ENCODE results near the gene VEZF1. TPM values are rescaled to one million over a fixed set of nuclear protein-coding genes. Genes with fewer than 3 reads are reported as not detected.

VEZF1 gene
- total RNA-seq, 4 donors from 2014 or later: 44.0 to 65.1 (median 50.1) TPM

DNA sequence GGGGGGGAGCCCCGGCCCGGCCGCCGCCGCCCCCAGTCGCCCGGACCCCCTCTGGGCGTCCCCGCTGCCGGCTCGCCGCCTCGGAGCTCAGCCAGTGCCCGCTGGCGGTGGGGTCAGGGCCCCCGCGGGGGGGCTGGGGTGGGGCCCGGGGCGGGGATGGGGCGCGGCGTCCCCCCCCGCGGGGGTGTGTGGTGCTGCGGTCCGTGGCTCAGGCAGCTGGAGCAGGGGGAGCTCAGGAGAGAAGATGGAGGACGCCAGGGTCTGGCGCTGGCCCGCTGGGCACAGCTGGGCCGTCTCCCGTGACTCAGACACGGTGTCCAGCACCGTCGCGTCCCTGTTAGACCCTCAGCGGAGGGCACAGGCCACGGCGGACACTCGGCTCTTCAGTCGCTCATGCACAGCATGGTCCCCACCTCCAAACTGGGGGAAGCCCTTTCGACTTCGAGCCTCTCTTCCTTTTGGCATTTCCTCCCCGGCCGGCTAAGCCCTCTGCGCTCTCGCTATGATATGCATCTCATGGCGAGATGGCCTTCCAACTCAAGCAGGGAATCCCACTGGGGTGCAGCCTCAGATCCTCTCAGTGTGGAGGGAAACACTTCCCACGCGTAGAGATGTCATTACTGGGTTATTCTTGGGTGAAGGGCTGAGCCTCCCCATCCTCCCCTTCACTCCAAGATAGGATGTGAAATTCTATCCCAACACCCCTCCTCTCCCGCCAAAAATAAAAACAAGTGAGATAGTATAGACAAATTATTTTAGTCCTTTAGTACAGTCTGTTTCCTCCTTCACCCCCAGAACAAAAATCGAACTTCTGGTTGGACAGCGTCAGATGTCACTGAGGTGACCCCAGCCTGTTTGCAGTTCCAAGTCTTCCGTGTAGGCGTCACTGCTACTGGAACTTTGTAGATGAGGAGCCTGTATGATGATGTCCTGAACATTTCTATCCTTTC lies 522 bp upstream of the VEZF1 start:
- in situ Hi-C loops (cut with MboI; ENCODE audit: low pct_ligation_motif_present in 1 of 4, low pct_unique_long_range_greater_than_20kb in 1 of 4, low sequenced_read_pairs in 3 of 4) (loop anchor here in 1 of 4 donors (25.0 kb wide), 1 partner anchor 99 kb away; the partner anchor contains the start of gene DYNLL2), intact Hi-C loops (cut with DNase I; ENCODE audit: low total_unique reads) (loop anchor here (5.0 kb wide), 1 partner anchor 46 kb away; no protein-coding TSS in a partner anchor)
- no peaks in the 10 kb centered on the region for H3K27me3 ChIP-seq
- peak; percentile 77 for DNase-seq
- H3K4me1 ChIP-seq: peaks cover 16 to 57% (median 31%) of the 10 kb centered on the region in 4 donors
- H3K4me3 ChIP-seq: peak overlapping the region; percentile 67 to 81 (median 78)
- peak overlapping the region; percentile 93 to 97 (median 96) for H3K27ac ChIP-seq
- no peaks in the 10 kb centered on the region for H3K9me3 ChIP-seq
- no peaks in the 10 kb centered on the region for H3K36me3 ChIP-seq
- 7% methylated on average over 26 of the region's 54 CpGs; no CpG with 5 or more reads in 1 of the 2 donors for WGBS, 2 donors (ENCODE audit: low coverage in 1 of 2)
- TF ChIP-seq POLR2AphosphoS5 (IDR thresholded peaks at IDR 0.05): peak; percentile 51 to 80 (median 63)
- TF ChIP-seq EP300 (IDR thresholded peaks at IDR 0.05; ENCODE audit: low read depth): no peak
- TF ChIP-seq POLR2A (IDR thresholded peaks at IDR 0.05): peak; percentile 71
- TF ChIP-seq, protein P1, sequence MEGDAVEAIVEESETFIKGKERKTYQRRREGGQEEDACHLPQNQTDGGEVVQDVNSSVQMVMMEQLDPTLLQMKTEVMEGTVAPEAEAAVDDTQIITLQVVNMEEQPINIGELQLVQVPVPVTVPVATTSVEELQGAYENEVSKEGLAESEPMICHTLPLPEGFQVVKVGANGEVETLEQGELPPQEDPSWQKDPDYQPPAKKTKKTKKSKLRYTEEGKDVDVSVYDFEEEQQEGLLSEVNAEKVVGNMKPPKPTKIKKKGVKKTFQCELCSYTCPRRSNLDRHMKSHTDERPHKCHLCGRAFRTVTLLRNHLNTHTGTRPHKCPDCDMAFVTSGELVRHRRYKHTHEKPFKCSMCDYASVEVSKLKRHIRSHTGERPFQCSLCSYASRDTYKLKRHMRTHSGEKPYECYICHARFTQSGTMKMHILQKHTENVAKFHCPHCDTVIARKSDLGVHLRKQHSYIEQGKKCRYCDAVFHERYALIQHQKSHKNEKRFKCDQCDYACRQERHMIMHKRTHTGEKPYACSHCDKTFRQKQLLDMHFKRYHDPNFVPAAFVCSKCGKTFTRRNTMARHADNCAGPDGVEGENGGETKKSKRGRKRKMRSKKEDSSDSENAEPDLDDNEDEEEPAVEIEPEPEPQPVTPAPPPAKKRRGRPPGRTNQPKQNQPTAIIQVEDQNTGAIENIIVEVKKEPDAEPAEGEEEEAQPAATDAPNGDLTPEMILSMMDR (IDR thresholded peaks at IDR 0.05): peak in 1 of 5 experiments; percentile 29

DNA sequence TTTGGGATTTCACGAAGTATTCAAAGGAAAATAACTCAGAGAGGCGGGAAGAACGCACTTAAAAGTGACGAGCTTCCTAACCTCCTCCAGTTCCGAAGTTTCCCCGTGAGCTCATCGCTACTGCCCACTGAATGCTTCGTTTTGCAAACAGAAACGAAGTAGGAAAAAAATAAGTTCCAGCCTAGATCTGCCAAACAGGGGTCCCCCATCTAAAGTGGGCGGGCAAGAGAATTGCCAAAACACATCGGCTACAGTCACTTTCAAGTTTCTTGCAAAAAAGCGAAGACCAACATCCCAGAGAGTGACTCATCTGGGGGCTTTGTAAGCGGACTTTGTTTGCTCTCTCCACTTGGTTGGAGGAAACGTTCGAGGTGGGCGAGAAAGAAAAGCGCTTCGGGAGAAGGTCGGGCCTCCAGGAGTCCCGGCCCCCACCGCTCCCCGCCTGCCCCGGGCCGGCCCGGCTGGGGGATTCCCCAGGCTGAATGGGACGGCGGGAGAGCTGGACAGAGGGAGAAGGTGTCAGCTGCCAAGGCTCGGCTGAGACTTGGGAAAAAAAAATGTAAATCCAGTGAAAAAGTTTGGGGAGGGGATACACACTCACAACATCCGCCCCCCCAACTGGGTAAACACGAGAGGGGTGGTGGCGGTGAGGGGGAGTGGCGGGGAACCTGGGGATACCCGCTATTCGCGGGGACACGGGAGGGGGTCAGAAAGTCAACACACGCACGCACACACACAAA lies 1.0 kb downstream of the VEZF1 start:
- in situ Hi-C loops (cut with MboI; ENCODE audit: low pct_ligation_motif_present in 1 of 4, low pct_unique_long_range_greater_than_20kb in 1 of 4, low sequenced_read_pairs in 3 of 4) (loop anchor here in 1 of 4 donors (25.0 kb wide), 1 partner anchor 100 kb away; the partner anchor contains the start of gene DYNLL2), intact Hi-C loops (cut with DNase I; ENCODE audit: low total_unique reads) (loop anchor here (5.0 kb wide), 1 partner anchor 45 kb away; no protein-coding TSS in a partner anchor)
- H3K27ac ChIP-seq: peak overlapping the region; percentile 93 to 97 (median 96)
- peaks cover 0 to 5% (median 0%) of the 10 kb centered on the region in 4 donors for H3K36me3 ChIP-seq
- no peaks in the 10 kb centered on the region for H3K9me3 ChIP-seq
- peaks cover 28 to 64% (median 35%) of the 10 kb centered on the region in 4 donors for H3K4me1 ChIP-seq
- TF ChIP-seq POLR2AphosphoS5 (IDR thresholded peaks at IDR 0.05): peak; percentile 43 to 49 (median 48)
- TF ChIP-seq, protein P1 (IDR thresholded peaks at IDR 0.05): no peak
- no peak for TF ChIP-seq EP300 (IDR thresholded peaks at IDR 0.05; ENCODE audit: low read depth)
- peak; percentile 47 for TF ChIP-seq POLR2A (IDR thresholded peaks at IDR 0.05)
- H3K27me3 ChIP-seq: no peaks in the 10 kb centered on the region
- DNase-seq: peak; percentile 46
- 0 to 2% methylated on average over 11 to 38 of the region's 38 CpGs for WGBS, 2 donors (ENCODE audit: low coverage in 1 of 2)
- peak overlapping the region; percentile 67 to 81 (median 76) for H3K4me3 ChIP-seq

DNA sequence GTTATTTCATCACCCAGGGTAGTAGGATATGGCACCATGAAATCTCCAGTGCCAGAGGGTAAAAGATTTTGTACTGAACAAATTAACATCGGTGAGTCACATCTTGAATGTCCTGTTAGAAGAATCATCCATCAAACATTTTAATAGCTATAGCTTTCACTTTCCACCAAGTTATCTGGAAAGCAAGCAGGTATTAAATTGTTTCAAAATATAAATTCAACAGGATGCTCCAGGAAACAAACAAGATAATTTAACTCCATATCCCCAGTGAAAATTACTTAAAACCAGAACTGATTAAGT lies 2.4 kb downstream of the VEZF1 start:
- H3K27ac ChIP-seq: peak overlapping the region; percentile 93 to 97 (median 96)
- intact Hi-C loops (cut with DNase I; ENCODE audit: low total_unique reads): loop anchor here (5.0 kb wide), 1 partner anchor 43 kb away; no protein-coding TSS in a partner anchor
- WGBS, 2 donors (ENCODE audit: low coverage in 1 of 2): 0 to 16% methylated on average over 1 of the region's 1 CpG
- TF ChIP-seq, protein P1 (IDR thresholded peaks at IDR 0.05): no peak
- TF ChIP-seq POLR2AphosphoS5 (IDR thresholded peaks at IDR 0.05): peak in 1 of 3 donors; percentile 57
- peak overlapping the region in 1 of 4 donors; percentile 9 for H3K4me3 ChIP-seq
- no peak for DNase-seq
- in situ Hi-C loops (cut with MboI; ENCODE audit: low pct_ligation_motif_present in 1 of 4, low pct_unique_long_range_greater_than_20kb in 1 of 4, low sequenced_read_pairs in 3 of 4): loop anchor here in 1 of 4 donors (25.0 kb wide), 1 partner anchor 102 kb away; the partner anchor contains the start of gene DYNLL2
- H3K4me1 ChIP-seq: peaks cover 28 to 71% (median 39%) of the 10 kb centered on the region in 4 donors
- H3K27me3 ChIP-seq: no peaks in the 10 kb centered on the region
- no peaks in the 10 kb centered on the region for H3K9me3 ChIP-seq
- peaks cover 0 to 14% (median 5%) of the 10 kb centered on the region in 4 donors for H3K36me3 ChIP-seq

All from transverse colon (tissue), 4 donors.